PC-3 (cell line): Measurements from ENCODE around the gene RNF26. TPM values are rescaled to one million over a fixed set of nuclear protein-coding genes. Genes with fewer than 3 reads are reported as not detected.

Experiments
- ATAC-seq: fragments of 200-7000 bp; cut with Tn5 transposase; 2 replicates; pipeline ENCODE4 v1.9.1; 2020; ENCODE audit warnings: mild to moderate bottlenecking, moderate library complexity
- BruUV-seq: library from RNA; stranded (reverse); fragments of 400-500 nt; replicated peaks from 2 replicates; lab custom pipeline; 2021; lab: Mats Ljungman, UMichigan
- CTCF ChIA-PET: fragments of 300-600 bp; sonication (Branson Sonifier 250); formaldehyde crosslinking; loops from one replicate; lab custom pipeline; 2022; ENCODE audit warnings: antibody characterized with exemption; lab: Charles Lee
- POLR2A ChIA-PET: fragments of 300-600 bp; sonication (Branson Sonifier 250); formaldehyde crosslinking; loops from one replicate; lab custom pipeline; 2022; ENCODE audit warnings: antibody characterized with exemption; ENCODE audit not compliant: unreplicated experiment; lab: Charles Lee
- DNase-seq: peaks from one replicate; pipeline ENCODE4 v3.0.0-alpha.2; 2015
- H2AFZ ChIP-seq: fragments of 300-600 bp; sonication (generic); 2 replicates; pipeline ENCODE4 v1.6.0; 2016; ENCODE audit warnings: antibody characterized with exemption, low read length
- H3F3A ChIP-seq: fragments of 300-600 bp; sonication (generic); one replicate; pipeline ENCODE4 v1.6.0; 2017; ENCODE audit warnings: antibody characterized with exemption, low read length, control low read depth, mild to moderate bottlenecking; ENCODE audit not compliant: unreplicated experiment
- H3K27ac ChIP-seq: fragments of 300-600 bp; sonication (generic); 2 replicates; pipeline ENCODE4 v1.5.1; 2016; ENCODE audit warnings: mild to moderate bottlenecking, low read length
- H3K27me3 ChIP-seq: fragments of 300-600 bp; sonication (generic); 2 replicates; pipeline ENCODE4 v1.6.1; 2016; ENCODE audit warnings: low read length, mixed read lengths
- H3K36me3 ChIP-seq: fragments of 300-600 bp; sonication (generic); 2 replicates; pipeline ENCODE4 v1.6.1; 2016; ENCODE audit warnings: low read depth, mixed run types, low read length, mixed read lengths
- H3K4me1 ChIP-seq: fragments of 300-600 bp; sonication (generic); 2 replicates; pipeline ENCODE4 v1.5.1; 2016; ENCODE audit warnings: low read length; ENCODE audit not compliant: insufficient read depth
- H3K4me2 ChIP-seq: fragments of 300-600 bp; sonication (generic); 2 replicates; pipeline ENCODE4 v1.6.0; 2016; ENCODE audit warnings: low read length
- H3K4me3 ChIP-seq: fragments of 300-600 bp; sonication (generic); 2 replicates; pipeline ENCODE4 v1.5.1; 2016; ENCODE audit warnings: mild to moderate bottlenecking, low read length, mixed read lengths
- H3K79me2 ChIP-seq: fragments of 300-600 bp; sonication (generic); 2 replicates; pipeline ENCODE4 v1.6.1; 2017; ENCODE audit warnings: low read length, mixed read lengths
- H3K9ac ChIP-seq: fragments of 300-600 bp; sonication (generic); 2 replicates; pipeline ENCODE4 v1.6.0; 2016; ENCODE audit warnings: mild to moderate bottlenecking, low read length
- H3K9me2 ChIP-seq: fragments of 300-600 bp; sonication (generic); replicated peaks from 2 replicates; pipeline ENCODE4 v1.6.1; 2016; ENCODE audit warnings: mixed run types, low read length, mixed read lengths
- H3K9me3 ChIP-seq: fragments of 300-600 bp; sonication (generic); 2 replicates; pipeline ENCODE4 v1.6.1; 2016; ENCODE audit warnings: low read length, mixed read lengths
- H4K20me1 ChIP-seq: fragments of 300-600 bp; sonication (generic); 2 replicates; pipeline ENCODE4 v1.6.1; 2016; ENCODE audit warnings: low read length, mixed read lengths
- CTCF ChIP-seq: fragments of 300-600 bp; sonication (generic); conservative IDR thresholded peaks from 2 replicates; pipeline ENCODE4 v1.5.1; 2017; ENCODE audit warnings: antibody characterized with exemption, low read depth, mild to moderate bottlenecking, low read length
- EZH2 ChIP-seq: fragments of 300-600 bp; sonication (generic); IDR thresholded peaks from one replicate; pipeline ENCODE4 v1.6.1; 2017; ENCODE audit warnings: antibody characterized with exemption, mild to moderate bottlenecking, low read length; ENCODE audit not compliant: unreplicated experiment
- EZH2phosphoT487 ChIP-seq: fragments of 300-600 bp; sonication (generic); IDR thresholded peaks from 2 replicates; pipeline ENCODE4 v1.6.1; 2018; ENCODE audit warnings: mild to moderate bottlenecking, antibody characterized with exemption, low read length, borderline replicate concordance
- intact Hi-C: fragments of 100-400 bp; cut with micrococcal nuclease; formaldehyde crosslinking; loops from 2 replicates; pipeline ENCODE4 v1.9.0; 2023
- total RNA-seq: library from RNA; depleted of rRNA; stranded (reverse); fragments of >200 nt; gene quantifications from 2 replicates; pipeline ENCODE4 v1.2.3, GENCODE V29; 2014

RNF26 gene
- total RNA-seq, 1 experiment from 2014 or later, result 22.9 TPM

GRCh38 chr11:119340335-119341221 lies 6.3 kb downstream of the RNF26 start, which contains the start of gene C1QTNF5:
Gene C1QTNF5, minus strand, starts transcription at chr11:119340883. Its CDS starts 486 bp downstream, at chr11:119340397.
- CTCF ChIA-PET, result interaction anchor here (0.6 to 1.2 kb wide), 7 partner anchors 18 to 183 kb away, joined by 3 to 10 read pairs (median 4); partner anchors contain the start of gene USP2
- no peak within 1 kb of the TSS for H3K9ac ChIP-seq
- peak within 1 kb of the TSS; percentile 63 for H2AFZ ChIP-seq
- no peaks in the 10 kb centered on the region for H3K27me3 ChIP-seq
- H3K27ac ChIP-seq, result no peak within 1 kb of the TSS
- H3K79me2 ChIP-seq, result peaks cover 19% of the 10 kb centered on the region
- intact Hi-C loops, result no loop called here
- peak within 1 kb of the TSS; percentile 83 for H3K4me2 ChIP-seq
- no TSS peak for BruUV-seq
- H3F3A ChIP-seq, result no peaks in the 10 kb centered on the region
- no peaks in the 10 kb centered on the region for H3K9me2 ChIP-seq
- no peaks in the 10 kb centered on the region for H3K36me3 ChIP-seq
- POLR2A ChIA-PET, result interaction anchor here (0.6 kb wide), 3 partner anchors 30 to 239 kb away, joined by 3 to 6 read pairs (median 4); partner anchors contain the start of gene DPAGT1
- ATAC-seq, result peak; percentile 4; the same call in 1 of the 2 replicates
- 0 out of 2 replicates have a peak, but pooled peaks cover 5% of the 10 kb centered on the region for H4K20me1 ChIP-seq
- no peak for DNase-seq
- H3K9me3 ChIP-seq, result no peaks in the 10 kb centered on the region
- peaks cover 30% of the 10 kb centered on the region for H3K4me1 ChIP-seq
- H3K4me3 ChIP-seq, result peak within 1 kb of the TSS; percentile 64
- TF ChIP-seq EZH2phosphoT487 (no peak), CTCF (no peak), EZH2 (no peak)

- DNase-seq (no peak), ATAC-seq (no peak)
- no peaks in the 10 kb centered on the region for H3K36me3 ChIP-seq
- ChIA-PET POLR2A (interaction anchor here (0.6 kb wide), 2 partner anchors 29 to 240 kb away, joined by 3 to 4 read pairs; partner anchors contain the start of gene DPAGT1), CTCF (no interaction called here)
- no peaks in the 10 kb centered on the region for H3F3A ChIP-seq
- no peak for TF ChIP-seq CTCF
- TF ChIP-seq EZH2phosphoT487, result no peak
- TF ChIP-seq EZH2, result no peak
- peaks cover 21% of the 10 kb centered on the region for H3K4me1 ChIP-seq
- no peak overlapping the region for H3K9ac ChIP-seq
- 0 out of 2 replicates have a peak, but pooled peaks cover 5% of the 10 kb centered on the region for H4K20me1 ChIP-seq
- no peaks in the 10 kb centered on the region for H3K9me2 ChIP-seq
- peaks cover 11% of the 10 kb centered on the region for H3K79me2 ChIP-seq
- no peaks in the 10 kb centered on the region for H3K9me3 ChIP-seq
- no peak overlapping the region for H3K4me3 ChIP-seq
- H3K27ac ChIP-seq, result no peak overlapping the region
- H3K27me3 ChIP-seq, result no peaks in the 10 kb centered on the region
- no peak overlapping the region for H3K4me2 ChIP-seq
- no TSS peak for BruUV-seq
- H2AFZ ChIP-seq, result no peak overlapping the region
- intact Hi-C loops, result no loop called here
These were observed 7.1 kb downstream of the RNF26 start for GRCh38 chr11:119341222-119342022.
